ENCODE data around the gene NDUFS1.

DNA sequence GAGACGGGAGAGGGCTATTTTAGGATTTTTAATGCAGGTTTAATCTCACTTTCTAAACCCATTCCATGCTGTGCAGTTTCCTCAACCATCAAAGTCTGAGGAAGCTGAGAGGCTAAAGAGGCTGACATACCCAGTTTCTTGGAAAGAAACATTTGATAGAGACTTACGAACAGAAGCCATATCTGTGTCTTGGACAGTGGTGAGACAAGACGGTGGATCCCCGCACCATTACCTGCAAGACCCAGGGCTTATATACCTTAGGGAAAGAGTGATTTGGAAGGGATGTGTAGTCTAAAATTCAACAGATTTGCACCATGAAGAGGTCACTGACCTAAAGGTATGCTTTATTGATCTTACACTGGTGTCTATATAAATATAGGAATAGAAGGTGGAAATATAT, 13.9 kb upstream of the NDUFS1 start:
- TF ChIP-seq, protein P1, sequence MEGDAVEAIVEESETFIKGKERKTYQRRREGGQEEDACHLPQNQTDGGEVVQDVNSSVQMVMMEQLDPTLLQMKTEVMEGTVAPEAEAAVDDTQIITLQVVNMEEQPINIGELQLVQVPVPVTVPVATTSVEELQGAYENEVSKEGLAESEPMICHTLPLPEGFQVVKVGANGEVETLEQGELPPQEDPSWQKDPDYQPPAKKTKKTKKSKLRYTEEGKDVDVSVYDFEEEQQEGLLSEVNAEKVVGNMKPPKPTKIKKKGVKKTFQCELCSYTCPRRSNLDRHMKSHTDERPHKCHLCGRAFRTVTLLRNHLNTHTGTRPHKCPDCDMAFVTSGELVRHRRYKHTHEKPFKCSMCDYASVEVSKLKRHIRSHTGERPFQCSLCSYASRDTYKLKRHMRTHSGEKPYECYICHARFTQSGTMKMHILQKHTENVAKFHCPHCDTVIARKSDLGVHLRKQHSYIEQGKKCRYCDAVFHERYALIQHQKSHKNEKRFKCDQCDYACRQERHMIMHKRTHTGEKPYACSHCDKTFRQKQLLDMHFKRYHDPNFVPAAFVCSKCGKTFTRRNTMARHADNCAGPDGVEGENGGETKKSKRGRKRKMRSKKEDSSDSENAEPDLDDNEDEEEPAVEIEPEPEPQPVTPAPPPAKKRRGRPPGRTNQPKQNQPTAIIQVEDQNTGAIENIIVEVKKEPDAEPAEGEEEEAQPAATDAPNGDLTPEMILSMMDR (conservative IDR thresholded peaks at IDR 0.05 in 1 of 2, IDR thresholded peaks at IDR 0.05 in 1 of 2; ENCODE audit: extremely low read depth in 1 of 2, insufficient read depth in 1 of 2, low read depth in 1 of 2, low read length in 2 of 2) = no peak
- TF ChIP-seq EZH2 (IDR thresholded peaks at IDR 0.05; ENCODE audit: borderline replicate concordance, low read length) = no peak

All from mammary epithelial cell (primary cell).